RCC 7860 (cell line): ENCODE data around the gene SMIM38.

ENCODE experiments used
- DNase-seq: peaks from one replicate; pipeline ENCODE4 v3.0.0-alpha.2; 2015; ENCODE audit warnings: low spot score
- FAIRE-seq: peaks from 2 replicates; lab custom pipeline; 2012; peaks lifted over from hg19 to GRCh38; lab: Jason Lieb, UNC

SMIM38 gene

DNA sequence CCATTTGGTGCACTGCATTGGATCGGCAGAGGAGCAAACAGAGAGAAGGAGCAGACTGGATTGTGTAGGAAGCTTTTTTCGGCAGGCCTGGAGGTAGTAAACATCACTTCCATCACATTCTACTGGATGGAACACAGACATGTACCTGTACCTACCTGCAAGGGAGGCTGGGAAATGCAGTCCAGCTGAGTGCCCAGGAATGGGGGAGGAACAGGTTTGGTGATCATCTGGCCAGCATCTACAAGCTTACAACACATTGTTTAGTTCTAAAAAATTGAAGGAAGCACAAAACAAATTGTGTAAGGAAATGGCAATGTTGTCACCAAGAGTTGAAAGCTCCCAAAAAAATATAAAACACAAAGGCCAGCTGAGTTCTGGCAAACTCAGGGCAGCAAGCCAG lies 19.1 kb downstream of the SMIM38 start:
- no peak for DNase-seq
- FAIRE-seq = no peak

DNA sequence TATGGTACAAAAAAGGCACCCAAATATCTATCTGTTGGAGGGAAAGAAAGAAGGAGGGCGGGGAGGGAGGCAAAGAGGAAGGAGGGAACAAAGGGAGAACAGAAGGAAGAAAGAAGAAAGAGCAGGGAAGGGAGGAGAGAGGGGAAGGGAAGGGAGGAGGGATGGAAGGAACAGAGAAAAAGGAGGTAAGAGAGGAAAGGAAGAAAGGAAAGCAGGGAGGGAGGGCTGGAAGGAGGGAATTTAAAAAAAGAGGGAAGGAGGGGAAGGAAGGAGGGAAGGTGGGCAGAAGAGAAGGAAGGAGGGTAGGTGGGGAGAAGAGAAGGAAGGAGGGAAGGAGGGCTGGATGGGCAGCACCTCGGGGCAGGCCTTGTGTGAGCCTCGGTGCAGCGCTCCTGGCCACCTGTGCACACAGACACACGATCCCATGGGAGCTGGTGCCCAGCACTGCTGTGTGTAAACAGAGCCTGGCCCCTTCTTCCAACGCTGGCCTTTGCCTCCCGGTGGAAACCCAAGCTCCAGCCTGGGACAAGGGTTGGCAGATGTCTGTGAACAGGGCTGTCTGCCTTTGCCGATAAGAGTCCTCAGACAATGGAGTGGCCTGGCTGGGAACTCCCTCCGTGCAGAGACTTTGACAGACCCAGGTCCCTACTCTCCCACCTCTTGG lies 23.2 kb downstream of the SMIM38 start:
- DNase-seq (no peak), FAIRE-seq (no peak)

DNA sequence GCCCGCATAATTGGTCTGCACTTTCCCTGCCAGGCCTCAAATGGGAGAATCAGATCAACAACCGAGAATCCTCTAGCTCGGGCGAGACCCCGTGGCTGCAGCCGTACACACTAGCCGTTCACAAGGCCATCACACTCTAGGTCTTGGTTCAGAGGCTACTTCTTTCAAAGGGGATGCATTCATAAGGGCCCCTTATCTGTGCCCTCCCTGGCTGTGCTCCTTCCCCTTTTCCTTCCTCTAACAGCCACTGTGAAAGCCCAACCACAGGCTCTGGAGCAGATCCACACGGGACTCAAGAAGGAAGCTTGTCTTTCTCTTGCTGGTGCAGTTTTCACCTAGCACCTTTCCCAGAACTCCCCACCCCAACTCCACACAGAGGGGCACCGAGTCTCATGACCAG lies 24.5 kb downstream of the SMIM38 start:
- no peak for FAIRE-seq
- DNase-seq = no peak

DNA sequence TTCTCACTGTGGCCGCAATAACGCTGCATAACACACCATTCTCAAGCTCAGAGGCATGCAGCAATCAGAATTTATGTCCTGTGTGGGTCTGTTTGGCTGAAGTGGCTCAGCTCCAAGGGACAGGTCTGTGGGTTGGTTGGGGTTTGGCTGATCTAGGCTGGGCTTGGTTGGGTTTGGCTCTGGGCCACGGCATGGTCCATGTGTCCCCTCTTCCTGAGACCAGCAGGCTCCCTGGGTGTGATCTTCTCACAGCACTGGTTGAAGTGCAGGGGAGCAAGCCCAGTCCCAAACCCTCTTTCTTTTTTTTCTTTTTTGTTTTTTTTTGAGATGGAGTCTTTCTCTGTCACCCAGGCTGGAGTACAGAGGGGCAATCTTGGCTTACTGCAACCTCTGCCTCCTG lies 25.0 kb downstream of the SMIM38 start:
- FAIRE-seq (no peak), DNase-seq (no peak)

DNA sequence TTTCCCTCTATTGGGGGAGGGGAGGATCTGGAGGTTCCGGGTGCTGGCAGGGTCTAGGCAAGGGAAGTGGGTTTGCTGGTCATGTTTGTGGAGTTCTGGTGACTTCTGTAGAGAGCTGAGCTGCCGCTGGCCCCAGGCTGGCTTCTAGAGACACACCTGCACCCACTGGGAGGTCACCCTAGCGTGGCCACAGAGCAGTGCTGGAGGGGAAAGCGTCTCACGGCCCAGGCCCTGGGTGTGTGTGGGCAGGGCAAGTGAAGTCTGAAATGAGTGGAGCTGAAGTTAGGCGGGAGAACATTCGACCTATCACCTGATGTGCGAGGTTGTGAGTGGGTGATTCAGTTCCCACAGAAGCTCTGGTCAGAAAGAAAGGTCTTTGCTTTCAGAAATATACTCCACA lies 27.9 kb downstream of the SMIM38 start:
- DNase-seq (no peak), FAIRE-seq (no peak)

DNA sequence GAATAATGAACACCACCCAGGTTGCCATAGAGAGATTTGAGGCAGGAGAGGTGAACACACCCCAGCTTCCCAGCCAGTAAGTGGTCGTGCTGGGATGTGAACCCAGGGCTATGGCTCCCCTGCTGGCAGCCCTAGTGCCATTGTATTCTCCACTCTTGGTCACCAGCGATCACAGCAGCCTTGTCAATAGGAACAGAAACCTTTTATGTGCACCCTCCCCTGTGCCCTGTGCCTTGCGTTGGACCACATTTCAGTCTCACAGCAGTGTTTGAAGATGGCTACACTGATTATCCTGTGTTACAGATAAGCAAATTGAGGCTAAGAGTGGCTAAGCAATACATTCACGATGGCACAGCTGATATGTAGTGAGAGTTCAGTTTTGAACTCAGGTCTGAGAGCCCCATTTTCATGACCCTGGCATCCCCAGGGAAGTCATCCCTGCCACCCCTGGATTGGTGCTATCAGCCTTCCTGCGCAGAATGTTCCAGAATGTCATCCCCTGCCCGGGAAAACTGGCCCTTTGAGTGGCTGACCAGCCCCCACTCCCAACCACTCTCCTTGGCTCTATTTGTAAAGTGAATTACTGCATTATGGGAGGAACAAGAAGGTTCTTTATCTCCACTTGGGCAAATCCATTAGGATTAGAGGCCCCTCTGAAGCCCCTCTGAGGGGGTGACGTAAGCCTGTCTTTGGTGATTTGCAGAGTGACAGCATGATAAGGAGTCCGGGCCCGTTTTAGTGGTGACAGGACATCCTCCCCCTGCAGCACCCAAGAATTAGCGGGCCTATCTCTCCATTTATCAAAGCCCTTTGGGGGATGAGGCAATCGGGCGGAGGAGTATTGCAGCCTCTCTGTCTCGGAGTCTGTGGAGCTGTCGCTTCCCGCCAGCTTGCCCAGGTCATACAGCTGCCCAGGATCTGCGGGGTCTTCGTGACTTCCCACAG lies 30.9 kb downstream of the SMIM38 start:
- DNase-seq (no peak), FAIRE-seq (no peak)

DNA sequence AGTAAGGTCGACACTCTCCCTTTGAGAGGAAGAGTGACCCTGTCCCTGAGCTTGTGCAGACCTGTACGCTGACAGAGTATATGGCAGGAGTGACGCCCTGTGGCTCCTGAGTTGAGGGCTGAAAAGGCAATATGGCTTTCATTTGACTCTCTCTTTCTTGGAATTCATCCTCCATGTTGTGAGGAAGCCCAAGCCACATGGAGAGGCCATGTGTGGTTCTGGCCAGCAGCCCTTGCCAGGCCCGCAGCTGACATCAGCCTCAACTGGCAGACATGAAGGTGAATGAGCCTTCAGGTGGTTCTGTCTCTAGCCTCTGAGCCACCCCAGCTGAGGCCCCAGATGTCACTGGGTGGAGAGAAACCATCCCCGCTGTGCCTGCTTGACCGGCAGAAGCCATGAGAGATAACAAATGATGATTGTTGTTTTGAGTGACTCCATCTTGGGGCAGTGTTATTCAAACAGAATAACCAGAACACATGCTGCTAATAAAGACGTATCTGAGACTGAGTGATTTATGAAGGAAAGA lies 31.9 kb downstream of the SMIM38 start:
- DNase-seq (no peak), FAIRE-seq (no peak)

DNA sequence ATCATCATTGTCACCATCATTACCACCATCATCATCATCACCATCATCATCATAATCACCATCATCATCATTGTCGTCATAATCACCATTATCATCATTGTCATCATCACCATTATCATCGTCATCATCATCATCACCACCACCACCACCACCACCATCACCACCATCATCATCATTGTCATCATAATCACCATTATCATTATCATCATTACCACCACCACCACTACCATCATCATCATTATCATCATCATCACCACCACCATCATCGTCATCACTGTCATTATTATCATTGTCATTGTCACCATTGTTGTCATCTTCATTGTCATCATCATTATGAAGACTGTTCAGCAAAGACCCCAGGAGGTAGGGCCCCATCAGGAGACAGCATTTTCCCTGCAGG lies 33.3 kb downstream of the SMIM38 start:
- DNase-seq = no peak
- FAIRE-seq = no peak

DNA sequence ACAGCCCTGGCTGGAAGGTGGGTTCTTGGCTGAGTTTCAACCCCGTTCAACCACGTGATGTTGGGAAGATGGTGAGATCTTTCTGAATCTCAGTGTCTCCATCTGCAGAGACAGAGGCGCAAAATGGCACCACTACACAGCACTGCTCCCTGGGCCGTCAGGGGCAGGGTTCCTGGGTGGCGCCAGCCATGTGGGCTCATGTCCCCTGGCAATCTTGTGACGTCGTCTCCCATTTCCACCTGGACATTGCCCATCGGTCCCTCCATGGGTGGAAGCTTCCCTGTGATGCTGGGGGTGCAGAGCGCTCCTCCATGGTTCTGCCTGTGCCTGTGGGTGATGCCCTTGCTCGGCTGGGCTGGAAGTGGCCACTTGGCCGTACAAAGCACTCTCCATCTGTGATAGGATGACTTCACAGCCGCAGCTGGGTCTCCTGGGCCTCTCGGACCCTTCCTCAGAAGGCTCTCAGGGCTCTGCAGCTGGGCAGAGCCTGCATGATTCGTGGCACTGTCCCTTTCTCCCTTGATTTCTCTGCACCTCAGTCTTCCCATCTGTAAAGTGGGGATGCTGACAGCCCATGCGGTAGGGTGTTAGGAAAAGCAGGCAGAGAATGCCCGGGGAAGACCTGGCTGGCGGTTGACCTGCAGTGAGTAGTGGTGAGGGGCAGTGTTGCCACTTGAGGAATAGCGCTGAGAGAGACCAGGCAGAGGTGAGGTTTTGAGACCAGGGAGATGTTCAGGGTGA lies 35.2 kb downstream of the SMIM38 start:
- DNase-seq = no peak
- no peak for FAIRE-seq

DNA sequence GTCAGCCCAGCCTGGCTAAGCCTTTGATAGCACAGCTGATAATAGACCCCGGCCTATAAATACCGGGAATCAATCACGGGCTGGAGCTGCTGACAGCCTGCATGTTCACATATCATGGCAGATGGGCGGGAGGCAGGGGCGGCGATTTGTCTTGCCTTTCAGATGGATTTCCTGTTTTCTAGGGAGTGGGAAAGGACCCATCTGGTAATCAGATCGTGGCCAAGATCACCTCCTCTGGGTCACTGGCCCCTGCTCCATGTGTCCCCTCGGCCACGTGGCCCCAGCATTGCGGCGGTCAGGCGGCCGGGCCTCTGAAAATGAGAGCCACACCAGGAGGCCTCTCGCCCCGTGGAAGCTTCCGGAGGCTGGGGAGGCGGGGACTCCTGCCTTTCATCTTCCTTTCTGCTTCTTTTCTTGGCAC lies 36.6 kb downstream of the SMIM38 start:
- FAIRE-seq = no peak
- DNase-seq = no peak

DNA sequence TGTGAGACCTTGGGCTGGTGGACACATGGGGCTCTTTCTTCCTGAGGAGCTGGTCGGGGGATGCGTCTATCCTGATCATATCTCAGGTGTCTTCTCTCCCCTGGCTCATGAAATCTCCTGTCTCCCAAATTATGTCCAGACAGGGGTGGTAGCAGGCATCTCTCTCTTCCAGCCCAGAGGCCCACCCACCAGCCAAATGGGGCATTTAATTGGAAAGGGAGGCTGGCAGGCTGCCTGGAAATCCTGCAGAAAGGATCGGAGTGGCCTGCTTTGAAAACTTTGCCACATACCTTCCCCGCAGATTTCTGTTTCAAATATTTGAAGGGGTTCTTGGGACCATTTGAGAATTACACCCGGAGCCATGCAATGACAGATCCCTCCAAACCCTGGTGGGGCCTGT lies 37.4 kb downstream of the SMIM38 start:
- FAIRE-seq (no peak), DNase-seq (no peak)

DNA sequence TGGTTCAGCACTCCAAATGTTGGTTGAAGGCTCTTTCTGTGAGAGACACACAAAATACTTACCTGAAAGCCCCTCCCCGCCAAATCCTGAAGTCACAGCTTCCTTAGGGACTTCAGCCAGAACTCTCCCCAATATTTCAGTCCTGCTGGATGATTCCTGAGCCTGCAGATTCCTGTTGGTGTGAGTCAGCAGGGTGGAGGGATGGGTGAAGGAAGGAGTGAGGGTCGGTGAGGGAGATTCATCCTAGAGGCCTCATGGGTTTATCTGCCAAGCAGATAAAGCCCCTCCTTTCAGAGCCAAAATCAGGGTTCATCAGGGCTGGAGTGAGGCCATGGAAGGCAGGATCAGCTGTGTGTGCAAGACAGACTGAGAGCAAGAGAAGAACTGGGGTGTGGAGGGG lies 37.9 kb downstream of the SMIM38 start:
- no peak for DNase-seq
- no peak for FAIRE-seq

DNA sequence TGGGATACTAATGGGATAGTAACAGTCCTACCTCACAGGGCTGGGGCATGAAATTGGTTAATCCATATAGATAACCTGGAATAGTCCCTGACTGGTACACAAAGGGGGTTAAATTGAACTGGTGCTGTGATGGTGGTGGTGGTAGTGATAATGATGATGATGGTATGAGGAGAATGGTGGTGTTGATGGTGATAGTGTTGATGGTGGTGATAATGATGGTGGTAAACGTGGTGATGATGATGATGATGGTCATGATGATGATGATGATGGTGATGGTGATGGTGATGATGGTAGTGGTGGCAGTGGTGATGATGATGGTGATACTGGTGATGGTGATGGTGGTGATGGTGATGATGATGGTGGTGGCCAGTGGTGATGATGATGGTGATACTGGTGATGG lies 38.7 kb downstream of the SMIM38 start:
- DNase-seq (no peak), FAIRE-seq (no peak)

DNA sequence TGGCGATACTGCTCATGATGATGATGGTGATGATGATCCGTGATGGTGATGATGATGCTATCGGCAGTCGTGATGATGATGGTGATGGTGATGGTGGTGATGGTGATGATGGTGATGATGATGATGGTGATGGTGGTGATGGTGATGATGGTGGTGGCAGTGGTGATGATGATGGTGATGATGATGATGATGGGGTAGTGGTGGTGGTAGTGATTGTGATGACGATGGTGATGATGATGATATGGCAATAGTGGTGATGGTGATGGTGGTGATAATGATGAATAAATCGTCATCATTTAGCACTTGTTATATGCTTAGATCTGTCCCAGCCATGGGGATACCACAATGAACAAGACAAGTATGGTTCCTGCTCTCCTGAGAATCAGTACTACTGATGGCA lies 39.2 kb downstream of the SMIM38 start:
- no peak for FAIRE-seq
- DNase-seq = no peak

DNA sequence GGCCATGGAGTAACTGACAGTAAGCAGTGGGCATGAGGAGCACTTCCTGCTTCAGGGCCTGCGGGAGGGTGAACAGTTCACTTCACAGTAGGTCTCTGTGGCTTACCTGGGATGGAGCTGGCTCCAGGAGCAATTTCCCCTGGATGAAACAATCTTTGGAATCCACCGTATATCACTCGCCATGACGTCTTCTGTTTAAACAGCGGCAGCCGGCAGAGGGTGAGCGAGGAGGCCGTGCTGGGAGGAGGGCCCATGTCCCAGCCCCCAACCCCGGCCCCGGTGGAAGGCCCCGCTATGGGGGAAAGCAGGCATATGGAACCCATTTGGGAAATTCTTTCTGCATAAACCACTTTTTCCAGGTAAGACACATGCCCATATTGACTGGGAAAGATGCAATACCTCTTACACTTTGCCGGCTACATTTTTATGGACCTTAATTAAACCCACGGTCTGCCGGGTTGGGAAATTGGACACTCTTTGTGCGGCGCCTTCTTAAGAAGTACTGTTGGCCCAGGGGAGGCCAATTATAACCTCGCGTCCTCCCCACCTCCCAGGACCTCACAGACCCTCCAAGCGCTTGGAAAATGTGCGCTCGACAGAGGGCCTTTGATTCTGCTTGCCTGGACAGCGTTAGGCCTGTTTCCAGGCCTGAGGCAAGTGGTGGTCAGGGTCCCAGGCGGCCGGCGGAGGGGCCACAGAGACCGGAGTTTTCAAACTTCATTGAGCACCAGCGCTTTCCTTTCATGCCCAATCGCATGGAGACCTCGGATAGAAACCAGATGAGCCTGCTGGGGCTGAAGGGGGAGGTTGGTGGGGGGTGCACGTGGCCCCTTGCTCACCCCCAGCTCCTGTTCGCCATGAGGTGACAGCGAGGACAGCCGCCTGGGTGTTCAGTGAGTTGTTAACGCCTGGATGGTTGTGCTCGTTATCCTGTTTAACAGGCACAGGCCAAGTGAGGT lies 40.4 kb downstream of the SMIM38 start:
- FAIRE-seq = no peak
- no peak for DNase-seq

DNA sequence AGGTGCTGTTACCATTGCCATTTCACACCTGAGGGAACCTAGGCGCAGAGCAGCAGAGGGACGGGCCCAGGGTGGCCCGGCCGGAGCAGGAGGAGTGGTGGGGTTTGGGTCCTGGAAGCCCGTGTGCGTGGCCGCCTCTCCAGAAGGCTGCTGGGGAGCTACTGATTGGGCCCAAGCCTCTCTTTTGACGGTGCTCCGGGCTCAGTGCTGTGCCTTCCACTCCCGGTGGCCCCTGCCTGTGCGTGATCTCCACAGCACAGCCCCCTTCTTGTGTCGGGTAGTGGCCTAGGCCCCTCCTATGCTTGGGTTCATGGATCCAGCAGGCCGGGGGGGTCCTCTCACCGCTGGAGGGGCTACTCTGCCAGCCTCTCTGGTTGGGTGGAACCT lies 41.0 kb downstream of the SMIM38 start:
- DNase-seq (no peak), FAIRE-seq (no peak)

DNA sequence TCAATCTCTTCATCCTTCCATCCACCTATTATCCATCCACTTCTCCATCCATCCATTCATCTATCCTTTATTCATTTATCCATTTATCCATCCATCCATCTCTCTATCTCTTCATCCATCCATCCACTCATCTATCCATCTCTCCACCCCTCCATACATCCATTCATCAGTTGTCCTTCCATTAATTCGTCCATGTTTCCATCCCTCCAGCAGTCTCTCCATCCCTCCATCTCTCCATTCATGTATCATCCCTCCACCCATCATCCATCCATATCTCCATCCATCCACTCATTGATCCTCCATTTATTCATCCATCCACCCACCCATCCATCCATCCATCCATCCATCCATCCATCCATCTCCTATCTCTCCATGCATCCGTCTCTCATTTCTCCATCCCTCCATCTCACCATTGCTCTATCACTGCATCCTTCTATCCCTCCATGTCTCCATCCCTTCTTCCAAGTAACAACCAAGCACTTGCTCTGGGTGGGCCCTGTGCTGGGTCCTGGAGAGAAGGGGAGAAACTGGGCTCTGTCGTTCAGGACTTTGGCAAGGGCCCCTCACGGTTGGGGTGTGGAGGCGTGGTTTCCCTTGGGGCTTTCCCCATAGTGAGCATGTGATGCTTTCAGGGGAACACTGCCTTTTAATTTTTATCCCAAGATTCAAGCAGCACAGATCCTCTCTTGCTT lies 43.3 kb downstream of the SMIM38 start:
- no peak for DNase-seq
- FAIRE-seq = no peak

DNA sequence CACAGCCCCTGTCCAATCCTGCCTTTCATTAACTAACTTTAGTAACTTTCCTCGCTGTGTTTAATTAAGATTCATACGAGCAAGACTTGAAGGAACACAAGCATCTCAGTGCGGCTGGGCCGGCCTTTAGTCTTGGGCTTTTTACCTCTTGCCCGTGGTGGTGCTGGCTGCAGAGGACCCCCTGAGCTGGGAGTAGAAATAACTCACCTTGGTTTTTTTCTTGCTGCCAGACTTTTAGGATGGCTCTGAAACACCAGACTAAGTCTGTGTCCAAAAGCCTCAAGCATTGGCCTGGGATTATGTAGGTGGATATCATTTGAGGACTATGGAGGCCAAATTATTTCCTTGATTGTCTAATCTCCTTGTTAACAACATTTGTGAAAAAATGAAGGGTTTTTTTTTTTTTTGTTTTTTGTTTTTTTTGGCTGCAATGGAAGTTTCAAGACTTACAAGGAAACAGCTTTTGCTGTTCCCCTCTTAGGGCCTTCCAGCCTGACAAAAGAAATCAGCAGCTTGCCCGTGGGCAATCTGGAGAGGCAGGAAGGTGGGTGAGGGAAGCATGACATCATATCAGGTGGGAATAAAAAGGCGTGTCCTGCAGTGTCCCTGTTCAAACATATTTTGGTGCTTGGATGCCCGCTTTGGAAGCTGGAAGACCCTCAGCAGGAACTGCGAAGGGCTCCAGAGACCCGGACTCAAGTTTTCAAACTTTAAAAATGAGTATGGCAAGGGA lies 44.0 kb downstream of the SMIM38 start:
- DNase-seq (no peak), FAIRE-seq (no peak)
